Lower leg skin (tissue), 3 donors: ENCODE results near the gene ALDH1A1.

Experiments
- POLR2A ChIP-seq, 2 donors: fragments of 450-650 bp; IDR thresholded peaks; one replicate each; pipeline ENCODE4 v1.6.1; 2016 to 2017; ENCODE audit warnings: antibody characterized with exemption in 2 of 2, mild to moderate bottlenecking in 1 of 2, moderate library complexity in 1 of 2
- TF ChIP-seq, protein P1 (sequence below), 3 donors: fragments of 450-650 bp; IDR thresholded peaks; one replicate each; pipeline ENCODE4 v1.5.1; 2016; ENCODE audit warnings: antibody characterized with exemption in 3 of 3, mild to moderate bottlenecking in 3 of 3, moderate library complexity in 2 of 3

DNA sequence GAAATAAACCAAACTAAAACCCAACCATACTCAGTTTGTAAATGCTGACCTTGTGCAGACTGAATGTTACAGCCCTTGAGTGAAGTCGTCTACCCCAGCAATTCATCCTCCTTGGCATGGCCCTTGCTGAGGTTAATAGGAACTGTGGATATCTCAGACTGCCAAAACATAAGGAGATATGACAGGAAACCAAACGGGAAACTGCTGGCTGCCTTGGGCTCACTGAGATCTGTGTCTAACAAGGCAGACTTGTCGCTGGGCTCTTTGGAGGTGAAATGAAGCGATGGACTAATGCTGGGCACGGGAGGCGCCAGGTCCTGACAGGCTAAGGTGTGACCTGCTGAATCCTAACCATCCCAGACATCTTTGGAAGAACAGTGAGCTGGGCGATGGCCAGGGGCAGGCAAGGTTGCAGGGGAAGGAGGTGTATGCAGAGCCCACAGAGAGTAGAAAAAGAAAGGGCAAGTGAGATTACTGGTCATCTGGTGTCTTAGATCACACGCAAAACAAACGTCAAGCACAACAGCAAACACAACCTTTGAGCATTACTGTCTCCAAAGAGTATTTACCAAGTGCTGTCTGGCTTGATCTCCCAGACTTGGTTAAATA is 44.6 kb upstream of the ALDH1A1 start:
- TF ChIP-seq, protein P1, sequence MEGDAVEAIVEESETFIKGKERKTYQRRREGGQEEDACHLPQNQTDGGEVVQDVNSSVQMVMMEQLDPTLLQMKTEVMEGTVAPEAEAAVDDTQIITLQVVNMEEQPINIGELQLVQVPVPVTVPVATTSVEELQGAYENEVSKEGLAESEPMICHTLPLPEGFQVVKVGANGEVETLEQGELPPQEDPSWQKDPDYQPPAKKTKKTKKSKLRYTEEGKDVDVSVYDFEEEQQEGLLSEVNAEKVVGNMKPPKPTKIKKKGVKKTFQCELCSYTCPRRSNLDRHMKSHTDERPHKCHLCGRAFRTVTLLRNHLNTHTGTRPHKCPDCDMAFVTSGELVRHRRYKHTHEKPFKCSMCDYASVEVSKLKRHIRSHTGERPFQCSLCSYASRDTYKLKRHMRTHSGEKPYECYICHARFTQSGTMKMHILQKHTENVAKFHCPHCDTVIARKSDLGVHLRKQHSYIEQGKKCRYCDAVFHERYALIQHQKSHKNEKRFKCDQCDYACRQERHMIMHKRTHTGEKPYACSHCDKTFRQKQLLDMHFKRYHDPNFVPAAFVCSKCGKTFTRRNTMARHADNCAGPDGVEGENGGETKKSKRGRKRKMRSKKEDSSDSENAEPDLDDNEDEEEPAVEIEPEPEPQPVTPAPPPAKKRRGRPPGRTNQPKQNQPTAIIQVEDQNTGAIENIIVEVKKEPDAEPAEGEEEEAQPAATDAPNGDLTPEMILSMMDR (IDR thresholded peaks at IDR 0.05), result no peak
- no peak for TF ChIP-seq POLR2A (IDR thresholded peaks at IDR 0.05)
